Muscle layer of duodenum (tissue), 2 donors: ENCODE measurements around the gene SPECC1.
A peak's percentile ranks its signal among the peaks of the same experiment; 100 is the strongest.
"Not testable (repeated sequence)": the region's sequence is repeated elsewhere in the genome, so short reads cannot be mapped to it uniquely, and the experiment has no call there.

ENCODE experiments used
- H3K27ac ChIP-seq: one replicate; pipeline ENCODE4 v1.7.0; 2013; ENCODE audit warnings: mild to moderate bottlenecking, low read length
- H3K27me3 ChIP-seq: one replicate; pipeline ENCODE4 v1.7.0; 2013; ENCODE audit warnings: low read depth, mild to moderate bottlenecking, control low read depth, low read length
- H3K36me3 ChIP-seq, 2 donors: one replicate each; pipeline ENCODE4 v1.7.0; 2013; ENCODE audit warnings: low read length in 2 of 2, control low read depth in 1 of 2, mild to moderate bottlenecking in 1 of 2; ENCODE audit not compliant: insufficient read depth in 2 of 2, control insufficient read depth in 1 of 2
- H3K4me1 ChIP-seq, 2 donors: one replicate each; pipeline ENCODE4 v1.7.0; 2013; ENCODE audit warnings: low read length in 2 of 2, mild to moderate bottlenecking in 2 of 2, control low read depth in 1 of 2, moderate library complexity in 1 of 2; ENCODE audit not compliant: insufficient read depth in 2 of 2, control insufficient read depth in 1 of 2
- H3K4me3 ChIP-seq, 2 donors: one replicate each; pipeline ENCODE4 v1.7.0; 2013; ENCODE audit warnings: low read length in 2 of 2, low read depth in 1 of 2, mild to moderate bottlenecking in 1 of 2
- H3K9me3 ChIP-seq, 2 donors: one replicate each; pipeline ENCODE4 v1.7.0; 2013; ENCODE audit warnings: low read length in 2 of 2, control low read depth in 1 of 2, mild to moderate bottlenecking in 1 of 2; ENCODE audit not compliant: control insufficient read depth in 1 of 2
- donor health status: healthy.

The SPECC1 gene

GRCh38 chr17:20145567-20145966 lies 136.4 kb downstream of the SPECC1 start:
- H3K27me3 ChIP-seq = no peaks in the 10 kb centered on the region
- no peaks in the 10 kb centered on the region for H3K36me3 ChIP-seq
- H3K4me3 ChIP-seq = no peak overlapping the region
- H3K27ac ChIP-seq = no peak overlapping the region
- H3K4me1 ChIP-seq = no peaks in the 10 kb centered on the region
- no peaks in the 10 kb centered on the region for H3K9me3 ChIP-seq

DNA sequence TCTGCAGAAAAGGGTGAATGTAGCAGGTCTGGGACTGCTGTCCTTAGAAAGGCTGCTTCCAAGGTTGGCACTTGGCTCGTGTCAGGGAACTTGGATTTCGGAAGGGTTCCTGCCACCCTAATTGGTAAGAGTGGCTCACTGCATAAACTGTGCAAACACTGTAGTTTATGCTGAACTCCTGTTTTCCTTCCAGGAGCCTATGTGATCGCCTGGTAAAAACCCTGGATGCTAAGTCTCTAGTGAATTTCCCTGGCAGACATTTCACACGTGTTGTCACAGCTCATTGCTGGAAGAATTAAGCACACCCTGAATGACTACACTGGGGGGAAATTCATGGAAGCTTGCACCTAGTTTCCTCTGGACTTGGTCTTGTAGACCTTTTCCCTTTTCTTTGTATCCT lies 140.1 kb downstream of the SPECC1 start:
- H3K27me3 ChIP-seq = no peaks in the 10 kb centered on the region
- H3K36me3 ChIP-seq = no peaks in the 10 kb centered on the region
- H3K4me1 ChIP-seq = no peaks in the 10 kb centered on the region
- H3K27ac ChIP-seq = no peak overlapping the region
- H3K4me3 ChIP-seq = no peak overlapping the region
- H3K9me3 ChIP-seq = no peaks in the 10 kb centered on the region

- H3K9me3 ChIP-seq = no peaks in the 10 kb centered on the region
- H3K27me3 ChIP-seq = no peaks in the 10 kb centered on the region
- H3K4me3 ChIP-seq = no peak overlapping the region
- H3K36me3 ChIP-seq = no peaks in the 10 kb centered on the region
- no peak overlapping the region for H3K27ac ChIP-seq
- H3K4me1 ChIP-seq = peaks cover 0 to 4% of the 10 kb centered on the region in 2 donors
Measured at GRCh38 chr17:20151174-20151573, 142.0 kb downstream of the SPECC1 start.

DNA sequence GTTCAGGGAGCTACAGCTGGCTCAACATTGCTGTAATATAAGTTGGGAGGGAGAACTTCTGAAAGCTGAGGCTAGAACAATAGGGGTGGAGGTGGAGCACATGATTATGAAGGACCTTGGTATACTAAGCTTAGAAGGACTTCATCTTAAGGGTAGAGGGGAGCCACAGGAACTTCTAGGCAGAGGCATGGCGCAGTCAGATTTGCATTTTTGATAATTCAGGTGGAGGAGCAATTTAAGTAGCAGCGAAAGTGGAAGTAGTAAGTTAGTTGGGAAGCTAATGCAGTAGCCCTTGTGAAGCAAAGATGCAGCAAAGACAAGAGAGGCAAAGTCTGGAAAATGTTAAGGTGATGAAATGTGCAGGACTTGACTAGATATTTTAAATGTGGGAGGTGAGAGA lies 144.1 kb downstream of the SPECC1 start:
- Histone ChIP-seq H3K36me3 (no peaks in the 10 kb centered on the region), H3K4me1 (peaks cover 5 to 6% of the 10 kb centered on the region in 2 donors), H3K9me3 (no peaks in the 10 kb centered on the region), H3K4me3 (no peak overlapping the region), H3K27ac (no peak overlapping the region), H3K27me3 (no peaks in the 10 kb centered on the region)

DNA sequence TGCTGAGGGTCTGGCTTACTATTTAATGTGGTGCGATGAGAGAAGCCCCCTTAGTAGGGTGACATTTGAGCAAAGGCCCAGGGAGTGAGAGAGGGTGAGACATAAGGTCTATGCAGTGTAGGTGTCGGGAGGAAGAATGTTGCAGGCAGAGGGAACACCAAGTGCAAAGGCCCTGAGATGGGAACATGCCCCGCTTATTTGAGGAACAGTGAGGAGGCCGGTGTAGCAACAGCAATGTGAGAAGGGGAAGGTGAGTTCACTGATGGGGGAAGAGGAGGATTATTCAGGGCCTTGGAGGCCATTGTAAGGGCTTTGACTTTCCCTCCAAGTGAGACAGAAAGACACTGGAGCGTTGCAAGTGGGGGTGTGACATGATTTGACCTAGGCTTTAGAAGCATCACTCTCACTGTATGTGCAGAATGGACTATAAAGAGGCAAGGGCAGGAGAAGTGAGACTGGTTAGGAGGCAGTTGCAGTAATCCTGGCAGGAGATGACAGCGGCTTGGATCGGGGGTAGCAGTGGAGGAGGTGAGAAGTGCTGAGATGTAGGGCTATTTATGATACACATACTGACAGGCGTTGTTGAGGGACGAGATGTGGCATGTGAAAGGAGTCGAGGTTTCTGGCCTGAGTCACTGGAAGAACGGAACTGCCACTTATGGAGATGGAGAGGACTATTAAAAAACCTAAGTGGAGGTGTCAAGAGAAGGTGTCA lies 145.3 kb downstream of the SPECC1 start:
- no peaks in the 10 kb centered on the region for H3K9me3 ChIP-seq
- peaks cover 5 to 6% of the 10 kb centered on the region in 2 donors for H3K4me1 ChIP-seq
- H3K4me3 ChIP-seq = no peak overlapping the region
- no peaks in the 10 kb centered on the region for H3K36me3 ChIP-seq
- no peaks in the 10 kb centered on the region for H3K27me3 ChIP-seq
- no peak overlapping the region for H3K27ac ChIP-seq

- Histone ChIP-seq H3K4me1 (peaks cover 5 to 6% of the 10 kb centered on the region in 2 donors), H3K27me3 (no peaks in the 10 kb centered on the region), H3K9me3 (no peaks in the 10 kb centered on the region), H3K36me3 (no peaks in the 10 kb centered on the region), H3K4me3 (peak overlapping the region; percentile 59 to 74), H3K27ac (no peak overlapping the region)
Measured at GRCh38 chr17:20155258-20156195, 146.4 kb downstream of the SPECC1 start.

DNA sequence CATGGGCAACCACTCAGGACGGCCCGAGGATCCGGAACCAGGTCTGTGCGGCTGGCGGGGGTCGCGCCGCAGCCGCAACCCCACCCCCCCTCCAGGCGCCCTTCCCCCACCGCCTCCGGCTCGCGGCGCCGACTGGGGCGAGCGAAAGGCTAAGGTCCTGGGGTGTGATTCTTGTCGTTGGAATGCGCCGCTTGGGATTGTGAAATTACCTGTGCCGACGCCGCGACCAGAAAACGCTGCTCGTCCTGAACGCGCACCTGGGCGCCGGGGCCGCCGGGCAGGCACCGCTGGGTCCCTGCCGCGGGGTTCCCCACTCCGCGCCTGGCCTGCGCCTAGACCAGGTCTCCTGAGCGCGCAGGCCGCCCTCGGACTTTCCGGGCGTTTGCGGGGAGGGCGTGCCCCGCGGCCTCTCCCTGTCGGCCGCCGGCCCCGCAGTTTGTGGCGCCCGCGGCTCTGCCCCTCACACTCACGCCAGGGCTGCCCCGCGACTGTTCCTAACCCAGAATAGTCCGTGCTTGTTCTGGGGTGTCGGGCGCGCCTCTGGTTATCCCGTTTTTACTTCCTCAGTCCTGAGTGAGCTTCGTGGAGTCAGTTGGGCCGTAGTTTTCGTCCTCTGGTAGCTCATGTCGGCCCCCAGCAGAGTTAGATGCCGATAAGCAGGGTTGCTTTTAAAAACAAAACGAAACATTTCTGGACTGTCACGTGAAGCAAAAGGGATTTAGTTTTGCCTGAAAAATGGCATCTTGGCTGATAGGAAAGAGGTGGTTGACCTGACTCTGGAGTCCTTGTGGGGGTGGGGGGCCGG lies 147.2 kb downstream of the SPECC1 start:
- peak overlapping the region; percentile 59 to 74 for H3K4me3 ChIP-seq
- H3K27me3 ChIP-seq = no peaks in the 10 kb centered on the region
- H3K27ac ChIP-seq = peak overlapping the region; percentile 1
- H3K36me3 ChIP-seq = no peaks in the 10 kb centered on the region
- H3K4me1 ChIP-seq = peaks cover 5 to 6% of the 10 kb centered on the region in 2 donors
- H3K9me3 ChIP-seq = no peaks in the 10 kb centered on the region

GRCh38 chr17:20157001-20157310 lies 147.8 kb downstream of the SPECC1 start:
- no peaks in the 10 kb centered on the region for H3K36me3 ChIP-seq
- peaks cover 5 to 6% of the 10 kb centered on the region in 2 donors for H3K4me1 ChIP-seq
- no peaks in the 10 kb centered on the region for H3K27me3 ChIP-seq
- peak overlapping the region; percentile 59 to 74 for H3K4me3 ChIP-seq
- H3K9me3 ChIP-seq = no peaks in the 10 kb centered on the region
- peak overlapping the region; percentile 1 for H3K27ac ChIP-seq

GRCh38 chr17:20158580-20158979 lies 149.4 kb downstream of the SPECC1 start:
- no peak overlapping the region for H3K4me3 ChIP-seq
- no peaks in the 10 kb centered on the region for H3K27me3 ChIP-seq
- H3K9me3 ChIP-seq = no peaks in the 10 kb centered on the region
- peaks cover 5 to 6% of the 10 kb centered on the region in 2 donors for H3K4me1 ChIP-seq
- no peak overlapping the region for H3K27ac ChIP-seq
- H3K36me3 ChIP-seq = no peaks in the 10 kb centered on the region

DNA sequence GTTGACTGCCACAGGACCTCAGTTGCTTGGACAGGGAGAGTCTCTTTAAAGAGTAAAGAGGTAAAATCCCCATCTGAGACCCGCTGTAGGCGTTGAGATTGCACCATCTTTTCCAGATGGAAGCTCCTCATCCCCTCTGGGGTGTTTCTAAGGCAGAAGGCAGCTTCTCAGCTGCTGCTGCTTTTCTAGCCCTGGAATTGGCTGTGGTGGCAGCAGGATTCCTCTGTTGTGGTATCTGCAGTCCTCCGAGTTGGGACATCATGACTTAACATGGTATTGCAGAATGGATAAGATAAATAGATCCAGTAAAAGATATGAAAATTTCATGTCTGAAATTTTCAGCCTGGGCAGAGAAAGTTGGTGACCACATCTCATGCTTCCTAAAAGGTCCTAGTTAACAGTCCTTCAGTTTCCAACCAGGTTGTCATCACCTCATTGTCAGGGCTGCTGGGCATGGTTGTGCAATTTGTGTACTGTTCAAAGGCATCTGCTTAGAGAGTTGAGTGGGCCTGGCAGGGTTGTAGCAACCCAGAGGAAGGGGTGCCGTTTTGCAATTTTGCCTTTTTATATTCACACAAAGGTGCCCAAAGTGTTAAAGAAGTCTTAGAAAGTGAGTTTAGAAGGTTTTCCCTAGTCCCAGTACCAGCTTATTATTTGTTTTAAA lies 150.4 kb downstream of the SPECC1 start:
- Histone ChIP-seq H3K27ac (no peak overlapping the region), H3K27me3 (no peaks in the 10 kb centered on the region), H3K4me1 (peaks cover 5 to 6% of the 10 kb centered on the region in 2 donors), H3K36me3 (no peaks in the 10 kb centered on the region), H3K4me3 (no peak overlapping the region), H3K9me3 (no peaks in the 10 kb centered on the region)

DNA sequence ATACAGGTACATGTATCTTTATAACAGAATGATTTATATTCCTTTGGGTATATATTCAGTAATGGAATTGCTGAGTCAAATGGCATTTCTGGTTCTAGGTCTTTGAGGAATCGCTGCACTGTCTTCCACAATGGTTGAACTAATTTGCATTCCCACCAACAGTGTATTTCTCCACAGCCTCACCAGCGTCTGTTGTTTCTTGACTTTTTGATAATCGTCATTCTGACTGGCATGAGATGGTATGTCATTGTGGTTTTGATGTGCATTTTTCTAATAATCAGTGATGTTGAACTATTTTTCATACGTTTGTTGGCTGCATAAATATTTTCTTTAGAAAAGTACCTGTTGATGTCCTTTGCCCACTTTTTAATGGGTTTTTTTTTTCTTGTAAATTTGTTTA lies 156.4 kb downstream of the SPECC1 start:
- H3K4me3 ChIP-seq, H3K9me3 ChIP-seq, H3K27me3 ChIP-seq: not testable (repeated sequence)

More for the DNA sequence above, 156.4 kb downstream of the SPECC1 start:
- H3K4me1 ChIP-seq, H3K36me3 ChIP-seq, H3K27ac ChIP-seq: not testable (repeated sequence)
